ENCODE measurements around the gene ALMS1.

GRCh38 chr2:73403237-73403636 lies 17.6 kb downstream of the ALMS1 start:
- TF ChIP-seq, protein P1, sequence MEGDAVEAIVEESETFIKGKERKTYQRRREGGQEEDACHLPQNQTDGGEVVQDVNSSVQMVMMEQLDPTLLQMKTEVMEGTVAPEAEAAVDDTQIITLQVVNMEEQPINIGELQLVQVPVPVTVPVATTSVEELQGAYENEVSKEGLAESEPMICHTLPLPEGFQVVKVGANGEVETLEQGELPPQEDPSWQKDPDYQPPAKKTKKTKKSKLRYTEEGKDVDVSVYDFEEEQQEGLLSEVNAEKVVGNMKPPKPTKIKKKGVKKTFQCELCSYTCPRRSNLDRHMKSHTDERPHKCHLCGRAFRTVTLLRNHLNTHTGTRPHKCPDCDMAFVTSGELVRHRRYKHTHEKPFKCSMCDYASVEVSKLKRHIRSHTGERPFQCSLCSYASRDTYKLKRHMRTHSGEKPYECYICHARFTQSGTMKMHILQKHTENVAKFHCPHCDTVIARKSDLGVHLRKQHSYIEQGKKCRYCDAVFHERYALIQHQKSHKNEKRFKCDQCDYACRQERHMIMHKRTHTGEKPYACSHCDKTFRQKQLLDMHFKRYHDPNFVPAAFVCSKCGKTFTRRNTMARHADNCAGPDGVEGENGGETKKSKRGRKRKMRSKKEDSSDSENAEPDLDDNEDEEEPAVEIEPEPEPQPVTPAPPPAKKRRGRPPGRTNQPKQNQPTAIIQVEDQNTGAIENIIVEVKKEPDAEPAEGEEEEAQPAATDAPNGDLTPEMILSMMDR (IDR thresholded peaks at IDR 0.05; ENCODE audit: insufficient read depth, low read length, poor library complexity, severe bottlenecking), result no peak
- no peak for TF ChIP-seq EZH2phosphoT487 (conservative IDR thresholded peaks at IDR 0.05; ENCODE audit: low read length)
